Raji (cell line): ENCODE results near the gene FXYD2.

Source experiments
- POLR2A ChIP-seq: IDR thresholded peaks from 2 replicates; pipeline ENCODE4 v1.6.1; 2011; ENCODE audit warnings: low read depth, low read length, control low read depth; ENCODE audit not compliant: insufficient read depth

Gene FXYD2

GRCh38 chr11:117831661-117832415 is 7.3 kb upstream of the FXYD2 start:
- TF ChIP-seq POLR2A, result no peak

- no peak for TF ChIP-seq POLR2A
Measured at GRCh38 chr11:117830674-117831351, 6.3 kb upstream of the FXYD2 start.

- no peak for TF ChIP-seq POLR2A
Measured at GRCh38 chr11:117830072-117830471, 5.5 kb upstream of the FXYD2 start.

GRCh38 chr11:117829369-117829725 is 4.8 kb upstream of the FXYD2 start:
- TF ChIP-seq POLR2A, result no peak

- TF ChIP-seq POLR2A, result no peak
Measured at GRCh38 chr11:117828611-117829368, 4.2 kb upstream of the FXYD2 start.

GRCh38 chr11:117827521-117828511 is 3.3 kb upstream of the FXYD2 start:
- TF ChIP-seq POLR2A, result no peak

- TF ChIP-seq POLR2A, result no peak
Measured at GRCh38 chr11:117826832-117827231, 2.3 kb upstream of the FXYD2 start.

- TF ChIP-seq POLR2A, result no peak
Measured at GRCh38 chr11:117826190-117826570, 1.6 kb upstream of the FXYD2 start.

- TF ChIP-seq POLR2A, result no peak
Measured at GRCh38 chr11:117825538-117826189, 1.1 kb upstream of the FXYD2 start.

- no peak for TF ChIP-seq POLR2A
Measured at GRCh38 chr11:117823946-117824420, 561 bp downstream of the FXYD2 start.

GRCh38 chr11:117823294-117823945 is 1.1 kb downstream of the FXYD2 start:
- no peak for TF ChIP-seq POLR2A

GRCh38 chr11:117822074-117823033 is 2.2 kb downstream of the FXYD2 start:
- no peak for TF ChIP-seq POLR2A
